ENCODE results near the gene MCTS1. TPM values are rescaled to one million over a fixed set of nuclear protein-coding genes. Genes with fewer than 3 reads are reported as not detected.

MCTS1 gene
- total RNA-seq, 2 donors from 2014 or later: 11.4 to 28.3 TPM

DNA sequence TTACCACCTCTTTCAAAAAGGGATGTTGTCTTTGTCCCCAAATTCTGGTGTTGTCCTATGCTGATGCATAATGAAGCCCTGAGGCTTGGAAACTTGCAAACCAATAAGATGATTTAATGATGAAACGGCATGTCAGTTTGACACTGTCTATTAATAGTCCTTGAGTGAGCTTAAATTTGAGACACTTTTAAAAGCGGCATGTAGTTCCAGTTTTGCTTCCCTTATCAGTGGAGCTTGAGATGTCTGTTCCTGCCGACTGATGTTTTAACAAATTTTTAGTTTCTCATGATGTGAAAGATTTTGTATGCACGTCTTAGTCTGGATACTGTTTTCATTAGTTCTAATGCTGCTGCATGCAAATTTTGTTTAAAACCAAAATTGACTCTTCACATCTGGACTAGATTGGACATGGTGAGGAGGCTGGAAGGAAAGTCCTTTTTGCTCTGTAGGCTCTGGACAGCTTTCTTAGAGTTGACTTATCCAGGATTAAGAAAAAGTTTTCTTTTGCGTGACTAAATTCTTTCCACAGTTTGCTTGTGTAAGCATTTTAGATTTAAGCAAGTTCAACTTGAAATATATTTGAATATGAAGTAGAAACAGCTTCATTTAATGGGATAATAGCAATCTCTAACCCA is 14.2 kb downstream of the MCTS1 start:
- Histone ChIP-seq H3K4me1 (no peaks in the 10 kb centered on the region), H3K36me3 (replicated peaks in 1 of 2; ENCODE audit: insufficient read depth in 1 of 2, low read depth in 2 of 2) (no peaks in the 10 kb centered on the region), H3K27me3 (no peaks in the 10 kb centered on the region), H3K27ac (no peak overlapping the region), H3K9me3 (no peaks in the 10 kb centered on the region), H3K4me3 (no peak overlapping the region)
- 78 to 80% methylated on average over 5 of the region's 5 CpGs for WGBS, 2 donors
- ATAC-seq (no peak), DNase-seq (no peak)
- intact Hi-C loops (cut with DNase I): no loop called here
- TF ChIP-seq, protein P1, sequence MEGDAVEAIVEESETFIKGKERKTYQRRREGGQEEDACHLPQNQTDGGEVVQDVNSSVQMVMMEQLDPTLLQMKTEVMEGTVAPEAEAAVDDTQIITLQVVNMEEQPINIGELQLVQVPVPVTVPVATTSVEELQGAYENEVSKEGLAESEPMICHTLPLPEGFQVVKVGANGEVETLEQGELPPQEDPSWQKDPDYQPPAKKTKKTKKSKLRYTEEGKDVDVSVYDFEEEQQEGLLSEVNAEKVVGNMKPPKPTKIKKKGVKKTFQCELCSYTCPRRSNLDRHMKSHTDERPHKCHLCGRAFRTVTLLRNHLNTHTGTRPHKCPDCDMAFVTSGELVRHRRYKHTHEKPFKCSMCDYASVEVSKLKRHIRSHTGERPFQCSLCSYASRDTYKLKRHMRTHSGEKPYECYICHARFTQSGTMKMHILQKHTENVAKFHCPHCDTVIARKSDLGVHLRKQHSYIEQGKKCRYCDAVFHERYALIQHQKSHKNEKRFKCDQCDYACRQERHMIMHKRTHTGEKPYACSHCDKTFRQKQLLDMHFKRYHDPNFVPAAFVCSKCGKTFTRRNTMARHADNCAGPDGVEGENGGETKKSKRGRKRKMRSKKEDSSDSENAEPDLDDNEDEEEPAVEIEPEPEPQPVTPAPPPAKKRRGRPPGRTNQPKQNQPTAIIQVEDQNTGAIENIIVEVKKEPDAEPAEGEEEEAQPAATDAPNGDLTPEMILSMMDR (IDR thresholded peaks at IDR 0.05): no peak
- TF ChIP-seq POLR2A (IDR thresholded peaks at IDR 0.05): no peak

DNA sequence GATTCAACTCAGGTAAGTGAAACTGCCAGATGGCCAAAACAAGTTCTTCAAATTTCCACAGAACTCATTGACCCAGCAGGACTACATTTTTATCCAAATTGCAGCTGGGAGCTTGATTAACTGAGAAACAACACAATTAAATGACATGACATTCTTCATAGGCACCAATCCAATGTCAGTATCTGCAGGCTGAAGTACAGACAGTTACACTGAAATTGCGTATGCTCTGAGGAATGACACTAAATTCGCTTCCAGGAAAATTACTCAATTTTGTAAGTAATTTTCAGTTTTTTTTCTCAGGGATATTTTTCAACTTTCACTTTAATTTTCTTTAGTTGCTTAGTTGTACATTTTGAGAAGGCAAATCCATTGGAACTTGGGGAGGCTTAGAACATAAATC is 21.5 kb downstream of the MCTS1 start:
- peaks cover 11% of the 10 kb centered on the region for H3K4me1 ChIP-seq
- H3K27ac ChIP-seq: peak overlapping the region in 2 of 4 donors; percentile 6 to 25
- no peaks in the 10 kb centered on the region for H3K27me3 ChIP-seq
- H3K9me3 ChIP-seq: no peaks in the 10 kb centered on the region
- H3K36me3 ChIP-seq (replicated peaks in 1 of 2; ENCODE audit: insufficient read depth in 1 of 2, low read depth in 2 of 2): no peaks in the 10 kb centered on the region
- WGBS, 2 donors: 61 to 83% methylated on average over 2 of the region's 2 CpGs
- H3K4me3 ChIP-seq: no peak overlapping the region
- no peak for ATAC-seq
- DNase-seq: no peak
- intact Hi-C loops (cut with DNase I): no loop called here
- TF ChIP-seq, protein P1 (IDR thresholded peaks at IDR 0.05): no peak
- no peak for TF ChIP-seq POLR2A (IDR thresholded peaks at IDR 0.05)

DNA sequence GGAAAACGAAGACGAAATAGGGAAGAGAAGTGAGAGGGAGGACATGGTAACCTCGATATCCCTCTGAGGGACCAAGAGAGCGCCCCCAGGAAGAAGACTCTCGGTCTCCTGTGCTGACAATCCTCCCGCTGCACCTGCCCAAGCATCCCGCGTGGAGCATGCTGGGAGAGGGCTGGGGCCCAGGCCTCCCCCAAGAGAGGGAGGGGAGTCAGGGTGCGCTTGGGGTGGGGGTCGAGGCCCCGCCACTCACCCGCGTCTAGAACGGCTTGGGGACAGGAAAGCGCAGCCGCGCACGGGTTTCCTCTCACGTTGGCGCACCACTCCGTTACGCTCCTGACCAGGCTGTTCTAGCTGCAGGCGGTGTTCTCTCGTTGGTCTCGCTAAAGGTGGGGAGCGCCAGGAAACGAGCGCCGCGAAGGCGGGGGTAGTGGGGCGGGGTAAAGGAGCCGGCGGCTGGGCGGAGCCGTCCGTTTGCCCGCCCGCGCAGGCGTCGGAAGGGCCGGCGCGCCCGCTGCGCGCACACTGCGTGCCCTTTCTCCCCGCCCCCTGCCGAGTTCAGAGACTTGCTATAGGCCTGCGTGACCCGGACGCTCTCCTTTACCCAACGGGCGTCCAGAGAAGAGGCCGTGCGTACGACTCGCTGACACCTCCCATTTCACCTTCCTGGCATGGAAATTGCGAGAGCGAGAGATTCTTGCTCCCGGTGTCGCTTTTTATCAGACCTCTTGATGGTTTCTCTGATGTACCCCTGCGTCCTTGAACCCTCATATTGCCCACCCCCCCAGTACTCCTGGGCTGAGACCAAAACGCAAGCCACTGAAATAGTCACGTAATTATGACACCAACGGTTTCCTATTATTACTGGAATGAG is 26.0 kb downstream of the MCTS1 start, which contains the start of gene C1GALT1C1:
Gene C1GALT1C1, minus strand, starts transcription at position 388 of the 871 bp plus-strand sequence. CDS start 2,888 bp downstream, outside the sequence.
- WGBS, 2 donors: 0 to 1% methylated on average over 13 to 25 of the region's 68 CpGs
- H3K4me3 ChIP-seq: peak within 1 kb of the TSS in 1 of 2 donors; percentile 32
- intact Hi-C loops (cut with DNase I): no loop called here
- ATAC-seq (peak; percentile 98), DNase-seq (peak; percentile 93 to 96 (median 94))
- H3K27me3 ChIP-seq: no peaks in the 10 kb centered on the region
- TF ChIP-seq, protein P1 (IDR thresholded peaks at IDR 0.05): no peak
- peak; percentile 54 to 83 (median 80) for TF ChIP-seq POLR2A (IDR thresholded peaks at IDR 0.05)
- H3K27ac ChIP-seq: peak within 1 kb of the TSS; percentile 61 to 92 (median 80)
- H3K4me1 ChIP-seq: peaks cover 11% of the 10 kb centered on the region
- H3K9me3 ChIP-seq: no peaks in the 10 kb centered on the region
- H3K36me3 ChIP-seq (replicated peaks in 1 of 2; ENCODE audit: insufficient read depth in 1 of 2, low read depth in 2 of 2): no peaks in the 10 kb centered on the region

DNA sequence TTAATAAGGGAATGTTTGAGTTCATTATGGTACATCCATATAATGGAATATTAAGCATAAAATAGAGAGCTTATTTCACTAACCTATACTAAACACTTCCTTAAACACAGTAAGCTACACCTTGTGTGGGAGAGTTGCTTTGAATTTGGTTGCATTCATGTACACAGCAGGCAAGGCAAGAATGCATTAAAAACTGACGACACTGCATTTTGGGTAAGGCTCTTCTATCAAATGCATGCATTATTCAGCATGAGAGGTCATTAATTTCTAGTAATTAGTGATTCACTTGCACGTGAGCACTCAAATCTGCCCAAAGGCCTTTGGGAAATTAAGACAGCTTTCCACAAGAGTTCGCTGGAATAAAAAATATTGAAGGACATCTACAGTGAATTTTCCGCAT is 34.7 kb downstream of the MCTS1 start:
- H3K9me3 ChIP-seq: no peaks in the 10 kb centered on the region
- WGBS, 2 donors: 84 to 90% methylated on average over 4 of the region's 4 CpGs
- no peaks in the 10 kb centered on the region for H3K4me1 ChIP-seq
- no peak overlapping the region for H3K4me3 ChIP-seq
- H3K36me3 ChIP-seq (replicated peaks in 1 of 2; ENCODE audit: insufficient read depth in 1 of 2, low read depth in 2 of 2): no peaks in the 10 kb centered on the region
- no peaks in the 10 kb centered on the region for H3K27me3 ChIP-seq
- H3K27ac ChIP-seq: no peak overlapping the region
- ATAC-seq (no peak), DNase-seq (no peak)
- no peak for TF ChIP-seq POLR2A (IDR thresholded peaks at IDR 0.05)
- intact Hi-C loops (cut with DNase I): no loop called here

DNA sequence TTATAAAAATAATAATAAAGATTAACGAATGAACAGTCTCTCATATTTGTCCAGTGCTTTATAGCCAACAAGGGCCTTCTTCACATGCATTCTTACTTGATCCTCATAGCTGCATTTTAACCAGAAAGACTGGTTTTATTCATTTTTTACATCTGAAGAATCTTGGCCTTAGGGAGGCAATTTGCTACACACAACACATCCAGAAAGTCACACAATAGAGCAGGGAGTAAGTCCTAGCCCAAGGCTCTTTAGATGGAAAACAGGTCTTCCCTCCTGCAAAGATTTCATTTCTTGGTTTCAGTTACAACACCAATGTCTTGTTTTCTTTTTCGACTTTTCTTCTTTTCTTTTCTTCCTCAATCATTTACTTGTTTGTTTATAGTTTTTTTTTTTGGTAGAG is 39.0 kb downstream of the MCTS1 start:
- TF ChIP-seq POLR2A (IDR thresholded peaks at IDR 0.05): no peak
- TF ChIP-seq, protein P1 (IDR thresholded peaks at IDR 0.05): no peak
- H3K27ac ChIP-seq: no peak overlapping the region
- H3K27me3 ChIP-seq: no peaks in the 10 kb centered on the region
- no peaks in the 10 kb centered on the region for H3K36me3 ChIP-seq (replicated peaks in 1 of 2; ENCODE audit: insufficient read depth in 1 of 2, low read depth in 2 of 2)
- no peaks in the 10 kb centered on the region for H3K4me1 ChIP-seq
- H3K4me3 ChIP-seq: no peak overlapping the region
- intact Hi-C loops (cut with DNase I): no loop called here
- WGBS, 2 donors: 59 to 75% methylated on average over 2 of the region's 2 CpGs
- ATAC-seq: no peak
- H3K9me3 ChIP-seq: no peaks in the 10 kb centered on the region
- DNase-seq: no peak

All from body of pancreas (tissue), 4 donors.